GM20000 (cell line): ENCODE measurements around the gene HIPK1.
A peak's percentile ranks its signal among the peaks of the same experiment; 100 is the strongest.

Experiments used
- DNase-seq: peaks from one replicate; pipeline ENCODE4 v3.0.0; 2012; ENCODE audit warnings: low spot score
- TF ChIP-seq, protein P1 (sequence below): IDR thresholded peaks from 2 replicates; pipeline ENCODE4 v1.5.1; 2012; ENCODE audit warnings: mild to moderate bottlenecking, control low read depth; ENCODE audit errors: extremely low read depth, missing control alignments

Gene HIPK1

DNA sequence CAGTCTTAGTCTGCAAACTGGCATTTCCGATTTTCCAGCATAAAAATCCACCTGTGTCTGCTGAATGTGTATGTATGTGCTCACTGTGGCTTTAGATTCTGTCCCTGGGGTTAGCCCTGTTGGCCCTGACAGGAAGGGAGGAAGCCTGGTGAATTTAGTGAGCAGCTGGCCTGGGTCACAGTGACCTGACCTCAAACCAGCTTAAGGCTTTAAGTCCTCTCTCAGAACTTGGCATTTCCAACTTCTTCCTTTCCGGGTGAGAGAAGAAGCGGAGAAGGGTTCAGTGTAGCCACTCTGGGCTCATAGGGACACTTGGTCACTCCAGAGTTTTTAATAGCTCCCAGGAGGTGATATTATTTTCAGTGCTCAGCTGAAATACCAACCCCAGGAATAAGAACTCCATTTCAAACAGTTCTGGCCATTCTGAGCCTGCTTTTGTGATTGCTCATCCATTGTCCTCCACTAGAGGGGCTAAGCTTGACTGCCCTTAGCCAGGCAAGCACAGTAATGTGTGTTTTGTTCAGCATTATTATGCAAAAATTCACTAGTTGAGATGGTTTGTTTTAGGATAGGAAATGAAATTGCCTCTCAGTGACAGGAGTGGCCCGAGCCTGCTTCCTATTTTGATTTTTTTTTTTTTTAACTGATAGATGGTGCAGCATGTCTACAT, 47.6 kb downstream of the HIPK1 start:
- TF ChIP-seq, protein P1, sequence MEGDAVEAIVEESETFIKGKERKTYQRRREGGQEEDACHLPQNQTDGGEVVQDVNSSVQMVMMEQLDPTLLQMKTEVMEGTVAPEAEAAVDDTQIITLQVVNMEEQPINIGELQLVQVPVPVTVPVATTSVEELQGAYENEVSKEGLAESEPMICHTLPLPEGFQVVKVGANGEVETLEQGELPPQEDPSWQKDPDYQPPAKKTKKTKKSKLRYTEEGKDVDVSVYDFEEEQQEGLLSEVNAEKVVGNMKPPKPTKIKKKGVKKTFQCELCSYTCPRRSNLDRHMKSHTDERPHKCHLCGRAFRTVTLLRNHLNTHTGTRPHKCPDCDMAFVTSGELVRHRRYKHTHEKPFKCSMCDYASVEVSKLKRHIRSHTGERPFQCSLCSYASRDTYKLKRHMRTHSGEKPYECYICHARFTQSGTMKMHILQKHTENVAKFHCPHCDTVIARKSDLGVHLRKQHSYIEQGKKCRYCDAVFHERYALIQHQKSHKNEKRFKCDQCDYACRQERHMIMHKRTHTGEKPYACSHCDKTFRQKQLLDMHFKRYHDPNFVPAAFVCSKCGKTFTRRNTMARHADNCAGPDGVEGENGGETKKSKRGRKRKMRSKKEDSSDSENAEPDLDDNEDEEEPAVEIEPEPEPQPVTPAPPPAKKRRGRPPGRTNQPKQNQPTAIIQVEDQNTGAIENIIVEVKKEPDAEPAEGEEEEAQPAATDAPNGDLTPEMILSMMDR, result peak; percentile 18
- DNase-seq, result no peak

DNA sequence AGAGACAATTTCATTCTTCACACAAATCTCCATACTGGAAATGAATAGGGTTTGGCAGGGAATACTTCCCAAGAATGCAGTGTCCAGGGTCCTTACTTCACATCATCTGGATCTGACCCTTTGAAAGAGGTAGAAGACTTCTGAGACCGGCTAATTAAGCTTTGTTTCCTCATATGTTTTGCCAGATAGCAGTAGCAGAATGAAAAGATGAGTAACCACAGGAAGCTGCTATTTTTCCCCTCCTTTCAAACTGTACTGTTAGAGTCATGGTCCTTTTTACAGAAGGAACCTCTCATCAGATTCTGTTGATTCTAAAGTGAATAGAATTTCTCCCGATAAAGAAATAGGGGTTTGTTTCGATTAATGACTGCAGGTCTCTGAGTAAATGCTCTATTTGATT, 48.8 kb downstream of the HIPK1 start:
- no peak for DNase-seq
- TF ChIP-seq, protein P1, result no peak

DNA sequence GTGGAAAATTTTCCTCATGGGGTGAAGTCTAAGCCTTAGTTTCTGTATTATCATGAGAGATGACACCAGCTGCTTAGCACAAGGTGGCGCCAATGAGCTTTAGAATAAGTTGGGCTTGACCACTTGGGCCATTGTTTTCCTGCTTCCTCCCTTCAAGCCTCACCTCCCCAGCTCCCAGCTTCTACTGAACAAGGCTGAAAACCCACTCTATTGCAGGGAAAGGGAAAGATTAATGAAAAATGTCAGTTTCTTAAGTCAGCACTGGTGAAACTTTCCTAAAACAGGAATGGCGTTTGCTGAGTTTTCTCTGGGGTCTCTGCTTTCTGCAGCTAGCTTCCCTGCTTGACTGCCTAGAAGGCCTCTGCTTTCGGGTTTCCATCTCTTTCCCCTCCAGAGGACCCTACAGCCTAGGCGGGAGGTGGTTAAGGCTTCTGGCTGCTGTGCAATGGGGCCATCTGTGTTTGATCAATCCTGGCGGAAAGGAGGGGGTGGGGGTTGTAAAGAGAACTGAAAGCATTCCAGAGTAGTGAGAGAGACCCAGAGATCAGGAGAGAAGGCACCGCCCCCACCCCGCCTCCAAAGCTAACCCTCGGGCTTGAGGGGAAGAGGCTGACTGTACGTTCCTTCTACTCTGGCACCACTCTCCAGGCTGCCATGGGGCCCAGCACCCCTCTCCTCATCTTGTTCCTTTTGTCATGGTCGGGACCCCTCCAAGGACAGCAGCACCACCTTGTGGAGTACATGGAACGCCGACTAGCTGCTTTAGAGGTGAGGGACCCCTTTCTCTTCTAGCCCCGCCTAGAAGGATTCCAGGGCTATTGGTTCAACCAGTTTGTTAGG, 50.0 kb downstream of the HIPK1 start, which contains the start of gene OLFML3:
OLFML3 (plus strand) TSS at position 612 of the 840 bp plus-strand sequence; CDS start at position 655, 43 bp downstream.
- DNase-seq, result peak; percentile 60
- TF ChIP-seq, protein P1, result peak; percentile 57

DNA sequence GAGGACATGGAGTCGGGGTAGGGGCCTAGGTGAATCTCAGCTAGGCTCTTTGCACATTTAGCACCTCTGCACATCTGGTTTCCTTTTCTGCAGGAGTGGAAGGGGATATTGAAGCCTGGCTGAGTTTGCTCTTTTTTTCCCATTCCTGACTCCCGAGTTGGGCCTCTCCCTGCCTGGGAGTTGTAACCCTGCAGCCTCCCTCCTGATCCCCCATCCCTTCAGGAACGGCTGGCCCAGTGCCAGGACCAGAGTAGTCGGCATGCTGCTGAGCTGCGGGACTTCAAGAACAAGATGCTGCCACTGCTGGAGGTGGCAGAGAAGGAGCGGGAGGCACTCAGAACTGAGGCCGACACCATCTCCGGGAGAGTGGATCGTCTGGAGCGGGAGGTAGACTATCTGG, 51.0 kb downstream of the HIPK1 start:
- TF ChIP-seq, protein P1, result no peak
- no peak for DNase-seq

DNA sequence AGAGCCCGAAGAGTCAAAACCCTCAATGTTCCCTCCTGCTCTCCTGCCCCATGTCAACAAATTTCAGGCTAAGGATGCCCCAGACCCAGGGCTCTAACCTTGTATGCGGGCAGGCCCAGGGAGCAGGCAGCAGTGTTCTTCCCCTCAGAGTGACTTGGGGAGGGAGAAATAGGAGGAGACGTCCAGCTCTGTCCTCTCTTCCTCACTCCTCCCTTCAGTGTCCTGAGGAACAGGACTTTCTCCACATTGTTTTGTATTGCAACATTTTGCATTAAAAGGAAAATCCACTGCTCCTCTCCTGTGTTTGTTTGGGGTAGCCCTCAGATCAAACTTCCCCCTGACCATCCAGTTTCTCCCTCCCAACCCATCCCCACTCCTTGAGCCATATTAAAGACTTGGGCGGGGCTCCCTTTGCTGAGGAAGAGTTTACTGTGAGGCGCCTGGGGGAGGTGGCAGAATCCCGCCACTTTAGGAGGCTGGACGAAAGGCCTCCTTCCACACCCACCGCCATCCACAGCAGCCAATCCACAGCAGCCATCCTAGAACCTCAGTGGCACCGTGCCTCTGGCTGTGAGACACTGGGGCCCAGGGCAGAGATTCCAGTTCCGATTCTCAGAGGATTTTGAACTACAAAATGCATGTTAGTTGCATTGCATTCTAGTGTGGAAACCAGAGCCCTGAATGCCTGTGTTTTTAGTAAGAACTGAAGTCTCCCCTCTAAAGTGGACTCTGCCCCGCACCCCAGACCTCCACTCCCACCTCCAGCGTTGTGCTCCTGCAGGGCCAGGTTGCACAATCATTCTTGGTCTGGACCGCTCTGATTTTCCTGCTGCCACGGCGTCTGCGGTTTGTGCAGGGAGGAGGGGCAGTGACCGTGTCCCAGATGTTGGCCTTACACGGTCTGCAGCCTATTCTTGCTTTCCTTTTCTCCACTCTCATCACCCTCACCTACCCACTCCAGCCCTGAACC, 53.1 kb downstream of the HIPK1 start:
- TF ChIP-seq, protein P1, result no peak
- no peak for DNase-seq

DNA sequence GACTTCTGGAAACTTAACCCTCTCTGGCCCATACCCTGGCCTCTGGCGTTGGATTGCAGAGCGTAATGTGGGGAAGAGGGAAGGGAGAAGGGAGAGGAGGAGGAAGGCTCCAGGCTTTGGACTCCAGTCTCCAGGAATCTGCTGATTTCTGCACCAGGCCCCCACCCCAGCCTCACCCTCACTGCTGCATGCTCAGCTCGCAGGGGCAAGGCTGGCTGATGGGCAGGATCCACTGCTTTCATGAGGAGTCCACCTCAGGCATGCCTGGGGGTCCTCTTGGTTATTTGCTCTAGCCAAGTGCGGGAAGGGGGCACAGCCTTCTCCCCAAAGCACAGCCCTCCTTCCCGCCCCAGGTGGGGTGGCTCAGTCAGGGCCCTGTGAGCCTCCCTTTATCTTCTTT, 53.8 kb downstream of the HIPK1 start:
- TF ChIP-seq, protein P1, result no peak
- DNase-seq, result no peak
